ENCODE measurements around the gene GPR52.
A peak's percentile ranks its signal among the peaks of the same experiment; 100 is the strongest.
"Not testable (repeated sequence)": the region's sequence is repeated elsewhere in the genome, so short reads cannot be mapped to it uniquely, and the experiment has no call there.

The GPR52 gene

DNA sequence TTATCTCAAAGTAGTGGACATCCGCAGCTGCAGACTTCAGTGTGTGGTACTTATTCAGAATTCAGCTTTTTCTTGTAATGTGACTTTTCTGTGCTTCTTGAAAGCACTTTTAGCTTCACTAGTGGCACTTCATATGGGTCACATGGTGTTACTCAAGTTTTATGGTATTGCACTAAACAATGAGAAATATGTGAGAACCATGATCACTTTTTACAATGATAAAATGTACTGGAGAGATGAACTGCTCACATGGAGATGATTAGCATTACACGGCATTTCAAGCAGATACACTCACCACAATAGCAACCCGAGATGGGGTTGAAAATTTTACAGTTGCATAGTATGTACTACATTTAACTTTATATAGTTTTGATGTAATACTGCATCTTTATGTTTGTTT, 40.1 kb upstream of the GPR52 start:
- Histone ChIP-seq H3K27ac (no peak overlapping the region), H3K36me3 (no peaks in the 10 kb centered on the region), H3K27me3 (ENCODE audit: insufficient read depth, low read depth, severe bottlenecking) (no peaks in the 10 kb centered on the region), H3K4me3 (ENCODE audit: low read depth, low read length) (no peak overlapping the region), H3K9me3 (ENCODE audit: severe bottlenecking) (no peaks in the 10 kb centered on the region)
- TF ChIP-seq, protein P1, sequence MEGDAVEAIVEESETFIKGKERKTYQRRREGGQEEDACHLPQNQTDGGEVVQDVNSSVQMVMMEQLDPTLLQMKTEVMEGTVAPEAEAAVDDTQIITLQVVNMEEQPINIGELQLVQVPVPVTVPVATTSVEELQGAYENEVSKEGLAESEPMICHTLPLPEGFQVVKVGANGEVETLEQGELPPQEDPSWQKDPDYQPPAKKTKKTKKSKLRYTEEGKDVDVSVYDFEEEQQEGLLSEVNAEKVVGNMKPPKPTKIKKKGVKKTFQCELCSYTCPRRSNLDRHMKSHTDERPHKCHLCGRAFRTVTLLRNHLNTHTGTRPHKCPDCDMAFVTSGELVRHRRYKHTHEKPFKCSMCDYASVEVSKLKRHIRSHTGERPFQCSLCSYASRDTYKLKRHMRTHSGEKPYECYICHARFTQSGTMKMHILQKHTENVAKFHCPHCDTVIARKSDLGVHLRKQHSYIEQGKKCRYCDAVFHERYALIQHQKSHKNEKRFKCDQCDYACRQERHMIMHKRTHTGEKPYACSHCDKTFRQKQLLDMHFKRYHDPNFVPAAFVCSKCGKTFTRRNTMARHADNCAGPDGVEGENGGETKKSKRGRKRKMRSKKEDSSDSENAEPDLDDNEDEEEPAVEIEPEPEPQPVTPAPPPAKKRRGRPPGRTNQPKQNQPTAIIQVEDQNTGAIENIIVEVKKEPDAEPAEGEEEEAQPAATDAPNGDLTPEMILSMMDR (IDR thresholded peaks at IDR 0.05; ENCODE audit: low read depth, low read length), result no peak
- no peak for DNase-seq

DNA sequence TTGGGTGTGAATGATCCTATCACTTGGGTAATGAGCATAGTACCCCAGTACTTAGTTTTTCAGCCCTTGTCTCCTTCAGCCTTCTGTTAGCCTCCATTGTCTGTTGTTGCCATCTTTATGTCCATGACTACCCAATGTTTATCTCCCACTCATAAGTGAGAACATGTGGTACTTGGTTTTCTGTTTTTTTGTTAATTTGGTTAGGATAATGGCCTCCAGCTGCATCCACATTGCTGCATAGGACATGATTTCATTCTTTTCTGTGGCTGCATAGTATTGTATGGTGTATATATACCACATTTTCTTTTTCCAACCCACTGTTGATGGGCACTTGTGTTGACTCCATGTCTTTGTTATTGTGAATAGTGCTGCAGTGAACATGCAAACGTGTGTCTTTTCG, 39.6 kb upstream of the GPR52 start:
- H3K9me3 ChIP-seq (ENCODE audit: severe bottlenecking), result no peaks in the 10 kb centered on the region
- no peak for DNase-seq
- TF ChIP-seq, protein P1 (IDR thresholded peaks at IDR 0.05; ENCODE audit: low read depth, low read length), result no peak
- H3K4me3 ChIP-seq (ENCODE audit: low read depth, low read length), result no peak overlapping the region
- H3K27me3 ChIP-seq (ENCODE audit: insufficient read depth, low read depth, severe bottlenecking), result no peaks in the 10 kb centered on the region
- no peaks in the 10 kb centered on the region for H3K36me3 ChIP-seq
- H3K27ac ChIP-seq, result no peak overlapping the region

- H3K27me3 ChIP-seq (ENCODE audit: insufficient read depth, low read depth, severe bottlenecking); H3K36me3 ChIP-seq; DNase-seq; H3K9me3 ChIP-seq (ENCODE audit: severe bottlenecking); H3K27ac ChIP-seq; H3K4me3 ChIP-seq (ENCODE audit: low read depth, low read length): not testable (repeated sequence)
These were observed 38.0 kb upstream of the GPR52 start for GRCh38 chr1:174409801-174410200.

GRCh38 chr1:174413632-174414031, 34.1 kb upstream of the GPR52 start:
- no peak overlapping the region for H3K4me3 ChIP-seq (ENCODE audit: low read depth, low read length)
- no peaks in the 10 kb centered on the region for H3K9me3 ChIP-seq (ENCODE audit: severe bottlenecking)
- DNase-seq, result no peak
- H3K27ac ChIP-seq, result no peak overlapping the region
- no peaks in the 10 kb centered on the region for H3K36me3 ChIP-seq
- TF ChIP-seq, protein P1 (IDR thresholded peaks at IDR 0.05; ENCODE audit: low read depth, low read length), result peak; percentile 42; the same call in 1 of the 2 replicates
- H3K27me3 ChIP-seq (ENCODE audit: insufficient read depth, low read depth, severe bottlenecking), result no peaks in the 10 kb centered on the region

GRCh38 chr1:174414203-174414602, 33.6 kb upstream of the GPR52 start:
- H3K27ac ChIP-seq, result no peak overlapping the region
- DNase-seq, result no peak
- no peaks in the 10 kb centered on the region for H3K27me3 ChIP-seq (ENCODE audit: insufficient read depth, low read depth, severe bottlenecking)
- H3K9me3 ChIP-seq (ENCODE audit: severe bottlenecking), result no peaks in the 10 kb centered on the region
- H3K36me3 ChIP-seq, result no peaks in the 10 kb centered on the region
- H3K4me3 ChIP-seq (ENCODE audit: low read depth, low read length), result no peak overlapping the region
- TF ChIP-seq, protein P1 (IDR thresholded peaks at IDR 0.05; ENCODE audit: low read depth, low read length), result no peak

- Histone ChIP-seq H3K36me3 (no peaks in the 10 kb centered on the region), H3K27ac (no peak overlapping the region), H3K4me3 (ENCODE audit: low read depth, low read length) (no peak overlapping the region), H3K27me3 (ENCODE audit: insufficient read depth, low read depth, severe bottlenecking) (no peaks in the 10 kb centered on the region), H3K9me3 (ENCODE audit: severe bottlenecking) (no peaks in the 10 kb centered on the region)
- TF ChIP-seq, protein P1 (IDR thresholded peaks at IDR 0.05; ENCODE audit: low read depth, low read length), result no peak
- DNase-seq, result no peak
These were observed 32.3 kb upstream of the GPR52 start for GRCh38 chr1:174415506-174415905.

Measured in WERI-Rb-1 (cell line).